Stimulated activated CD8-positive, alpha-beta memory T cell treated with anti-CD3 and anti-CD28 coated beads, Interleukin-15, amount 100 ng/mL, for 24 hours (primary cell): ENCODE measurements around the gene AMPH.

Source experiments
- DNase-seq: peaks from one replicate; pipeline ENCODE4 v3.0.0-alpha.2; 2020; ENCODE audit warnings: low read depth

The AMPH gene

DNA sequence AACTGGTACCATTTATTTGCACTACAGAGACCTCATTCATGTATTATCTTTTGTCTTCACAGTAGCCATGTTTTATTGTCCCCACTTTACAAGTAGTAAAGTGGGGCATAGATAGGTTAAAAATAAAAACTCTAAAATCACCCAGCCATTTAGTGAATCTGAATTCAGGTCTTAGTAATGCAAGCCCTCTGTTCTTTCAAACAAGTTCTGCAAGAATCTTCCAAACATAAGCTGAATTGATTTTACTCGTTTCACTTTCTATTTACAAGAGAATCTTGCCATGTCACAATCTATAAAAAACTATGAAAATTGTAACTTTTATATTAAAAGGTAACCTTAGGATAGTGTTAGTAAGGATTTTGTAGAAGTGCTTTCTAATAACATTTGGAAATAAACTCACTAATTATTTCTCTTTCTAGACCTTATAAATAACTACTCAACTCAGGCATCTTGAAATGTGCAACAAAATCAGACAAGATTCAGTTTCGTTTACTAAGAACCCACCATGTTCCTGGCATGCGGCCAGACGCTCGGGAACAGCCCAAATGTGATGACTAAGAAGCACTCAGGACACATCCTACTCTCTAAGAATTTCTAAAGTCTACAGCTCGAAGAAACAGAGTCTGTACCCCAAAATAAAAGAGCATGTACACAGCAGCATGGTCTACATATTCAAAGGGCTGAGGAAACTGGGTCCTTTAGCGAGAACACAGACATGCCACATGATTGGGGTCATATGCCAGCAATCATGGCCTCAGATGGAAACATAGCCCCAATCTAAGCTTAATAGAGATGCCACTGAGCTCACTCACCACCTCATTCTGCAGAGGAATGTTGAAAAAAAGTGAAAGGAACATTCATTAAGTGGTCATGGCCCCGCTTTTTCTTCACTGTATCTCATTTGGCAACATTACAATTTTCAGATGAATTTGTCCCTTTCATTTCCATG lies 167.6 kb downstream of the AMPH start:
- peak; percentile 50 for DNase-seq

DNA sequence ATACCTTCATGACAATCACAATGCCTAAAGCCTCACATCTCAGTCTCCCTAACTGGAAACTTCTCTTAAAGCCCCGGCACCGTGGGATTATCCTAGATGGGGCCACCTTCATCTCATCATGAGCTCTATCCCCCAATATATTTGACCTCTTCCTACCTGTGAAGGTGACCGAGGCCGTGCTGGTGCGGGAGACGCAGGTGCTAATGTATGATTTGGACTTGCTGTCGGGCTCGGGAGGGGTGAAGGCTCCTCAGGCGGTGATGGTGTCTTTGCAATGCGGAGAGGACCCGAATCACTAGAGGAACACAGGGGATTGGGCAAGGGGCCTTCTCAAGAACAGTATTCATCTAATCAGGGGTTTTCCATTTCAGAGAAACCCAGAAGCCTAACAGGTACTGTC lies 168.4 kb downstream of the AMPH start:
- DNase-seq, result no peak

DNA sequence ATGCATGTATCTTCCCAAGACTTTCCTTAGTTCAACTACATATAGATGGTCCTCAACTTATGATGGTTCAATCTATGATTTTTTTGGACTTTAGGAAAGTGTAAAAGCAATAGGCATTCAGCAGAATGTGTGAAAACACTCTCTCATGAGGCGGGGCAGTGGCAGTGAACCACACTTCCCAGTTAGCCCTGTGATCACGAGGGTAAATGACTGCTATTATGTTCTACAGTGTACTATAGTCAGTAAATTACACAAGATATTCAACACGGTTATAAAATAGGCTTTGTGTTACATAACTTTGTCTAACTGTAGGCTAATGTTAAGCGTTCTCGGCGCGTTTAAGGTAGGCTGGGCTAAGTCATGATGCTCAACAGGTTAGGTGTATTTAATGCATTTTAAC lies 169.3 kb downstream of the AMPH start:
- DNase-seq, result no peak

DNA sequence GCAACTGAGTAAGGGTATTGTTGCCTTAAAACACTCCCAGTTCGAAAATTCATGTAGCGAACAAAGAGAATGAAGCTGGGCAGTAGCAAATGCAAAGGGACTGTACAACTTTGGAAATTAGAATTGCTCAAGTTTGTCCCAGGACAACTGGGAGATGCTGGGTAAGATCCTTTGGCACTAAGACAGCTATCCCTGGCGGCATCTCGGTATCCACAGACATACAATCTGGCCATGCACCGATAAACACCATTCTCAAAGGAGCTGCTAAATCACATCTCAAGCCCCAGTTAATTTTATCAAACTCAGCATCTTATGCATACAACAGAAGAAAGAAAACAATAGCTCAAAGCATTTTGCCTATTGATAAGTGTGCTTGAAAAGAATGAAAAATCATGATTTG lies 177.3 kb downstream of the AMPH start:
- DNase-seq, result no peak

DNA sequence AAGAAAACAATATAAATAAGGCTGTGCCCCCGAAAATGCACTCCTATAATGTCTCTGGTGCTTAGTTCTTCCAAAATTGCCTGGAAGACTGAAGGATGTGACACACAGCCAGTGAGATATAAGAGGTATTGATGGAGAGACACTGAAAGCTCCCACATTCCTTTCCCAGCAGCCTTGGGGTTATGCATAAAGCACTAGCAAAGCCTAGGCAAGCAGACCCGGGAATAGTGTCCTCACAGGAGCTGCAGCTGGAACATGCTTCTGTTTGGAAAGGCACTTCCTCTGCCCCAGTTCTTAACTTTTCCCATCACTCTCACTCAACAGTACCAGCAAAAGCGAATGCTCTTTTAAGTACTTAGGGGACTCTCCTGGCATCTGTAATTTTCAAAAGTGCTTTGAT lies 178.0 kb downstream of the AMPH start:
- no peak for DNase-seq

DNA sequence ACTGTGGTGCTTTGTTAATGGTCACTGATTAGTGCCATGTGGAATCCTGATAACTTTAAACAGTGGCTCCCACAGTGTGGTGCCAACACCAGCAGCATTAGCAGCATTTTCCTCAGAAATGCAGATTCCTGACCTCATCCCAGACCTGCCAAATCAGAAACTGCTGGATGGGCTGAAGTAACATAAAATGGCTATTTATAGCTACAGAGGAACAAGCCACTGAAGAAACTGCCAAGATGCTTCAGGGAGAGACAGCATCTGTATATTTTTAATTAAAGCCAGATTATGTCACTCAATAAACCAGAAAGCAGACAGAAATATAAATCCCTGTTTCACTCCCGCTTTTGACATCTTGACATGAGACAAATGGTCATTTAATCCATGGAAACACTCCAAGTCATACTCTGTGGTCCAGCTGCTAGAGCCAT lies 178.5 kb downstream of the AMPH start:
- DNase-seq, result no peak

DNA sequence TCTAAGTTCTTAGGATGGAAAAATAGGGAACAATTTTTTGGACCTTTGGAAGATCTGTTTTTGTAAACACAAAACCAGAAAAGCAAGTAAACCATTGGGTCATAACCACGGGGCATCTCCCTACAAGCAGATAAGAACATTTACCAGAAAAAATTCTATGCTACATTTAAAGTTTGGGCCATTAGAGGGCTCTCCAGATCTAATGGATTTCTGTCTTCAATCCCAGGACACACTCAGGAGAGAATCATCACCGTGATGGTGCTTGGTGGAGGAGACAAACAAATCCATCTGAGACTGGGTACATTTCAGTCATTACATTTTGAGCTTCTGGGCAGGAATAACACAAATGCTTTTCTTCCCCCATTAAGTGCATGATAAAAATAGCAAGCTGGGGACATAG lies 179.3 kb downstream of the AMPH start:
- DNase-seq, result no peak

DNA sequence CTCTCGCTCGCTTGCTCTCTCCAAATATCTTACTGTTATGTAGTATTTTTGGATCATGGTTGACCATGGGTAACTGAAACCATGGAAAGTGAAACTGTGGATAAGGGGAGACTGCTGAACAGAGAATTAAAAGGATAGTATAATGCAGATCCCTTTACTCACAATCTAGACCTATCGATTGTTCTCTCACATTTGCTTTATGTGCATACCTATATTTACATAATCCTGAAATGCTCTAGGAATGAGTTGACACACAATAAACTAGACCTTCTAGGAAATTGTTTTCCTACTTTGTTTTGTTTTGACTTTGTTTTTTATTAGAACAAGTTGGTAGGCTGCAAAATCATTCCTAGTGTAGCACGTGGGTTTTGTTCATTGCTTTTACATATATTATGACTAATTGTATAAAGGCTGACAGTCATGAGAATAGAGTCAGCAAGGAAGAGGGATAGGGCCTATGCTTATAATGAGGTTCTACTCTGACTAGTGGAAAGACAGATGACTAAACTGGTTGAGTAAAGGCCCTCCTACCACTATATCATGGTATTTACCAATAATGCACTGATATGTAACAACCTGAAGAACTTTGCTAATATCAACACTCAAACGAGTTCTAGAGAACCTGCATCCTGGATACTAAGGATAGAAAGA lies 182.5 kb downstream of the AMPH start:
- no peak for DNase-seq

DNA sequence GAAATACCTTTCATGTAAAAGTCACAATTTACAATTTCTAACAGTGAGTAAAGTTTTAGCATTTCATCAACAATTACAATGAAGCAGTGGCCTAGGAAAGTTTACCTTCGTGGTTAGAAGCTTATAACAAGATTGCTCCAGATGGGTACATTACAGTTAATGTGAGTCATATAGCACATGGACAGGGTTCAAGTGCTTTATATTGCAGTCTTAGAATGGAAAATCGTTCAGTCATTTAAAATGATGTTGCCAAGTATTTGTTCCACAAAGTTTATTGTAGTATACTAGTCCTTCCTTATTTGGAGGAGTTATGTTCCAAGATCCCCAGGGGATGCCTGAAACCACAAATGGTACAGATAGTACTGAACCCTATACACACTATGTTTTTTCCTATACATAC lies 183.1 kb downstream of the AMPH start:
- DNase-seq, result no peak

DNA sequence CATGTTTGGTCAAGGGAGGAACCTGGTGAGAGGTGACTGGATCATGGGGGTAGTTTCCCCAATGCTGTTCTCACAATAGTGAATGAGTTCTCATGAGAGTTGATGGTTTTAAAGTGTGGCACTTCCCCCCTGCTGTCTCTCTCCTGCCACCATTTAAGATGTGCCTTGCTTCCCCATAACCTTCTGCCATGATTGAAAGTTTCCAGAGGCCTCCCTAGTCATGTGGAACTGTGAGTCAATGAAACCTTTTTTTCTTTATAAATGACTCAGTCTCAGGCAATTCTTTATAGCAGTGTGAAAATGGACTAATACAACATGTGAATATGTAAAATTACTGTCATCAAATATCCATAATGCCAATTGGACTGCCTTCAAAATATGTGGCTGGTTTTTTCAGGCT lies 192.2 kb downstream of the AMPH start:
- DNase-seq, result no peak

DNA sequence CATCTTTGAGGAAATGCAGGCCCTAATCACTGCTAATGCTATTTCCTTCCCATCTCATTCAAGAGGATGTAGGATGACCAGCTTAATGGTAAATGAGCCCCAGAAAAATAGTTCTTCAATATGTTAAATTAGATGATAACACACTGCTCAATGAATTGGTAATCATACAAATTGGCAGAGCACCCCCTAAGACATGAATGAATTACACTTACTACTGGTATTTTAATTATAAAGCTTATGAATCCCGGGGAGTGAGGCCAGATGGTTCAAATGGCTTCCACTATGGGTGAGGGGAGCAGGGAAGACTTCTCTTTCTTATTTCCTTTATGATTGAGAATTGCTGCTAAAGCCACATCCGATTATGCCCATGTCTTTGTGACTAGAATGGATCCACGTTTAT lies 198.5 kb downstream of the AMPH start:
- DNase-seq, result no peak

DNA sequence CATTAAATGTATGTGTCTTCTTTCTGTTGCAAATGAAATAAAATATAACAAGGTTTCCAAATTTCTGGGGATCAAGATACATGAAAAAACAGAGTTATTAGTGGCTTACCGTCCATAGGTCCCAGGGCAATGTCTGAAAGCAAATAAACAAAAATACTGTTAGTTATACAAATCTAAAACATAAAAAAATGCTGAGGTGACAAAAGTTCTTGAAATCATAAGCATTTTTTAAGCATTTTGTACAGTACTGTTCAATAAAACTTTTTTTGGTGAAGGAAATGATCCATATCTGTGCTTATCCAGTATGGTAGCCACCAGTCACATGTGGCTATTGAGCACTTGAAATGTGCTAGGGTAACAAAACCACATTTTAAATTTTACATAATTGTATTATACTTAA lies 199.1 kb downstream of the AMPH start:
- no peak for DNase-seq

DNA sequence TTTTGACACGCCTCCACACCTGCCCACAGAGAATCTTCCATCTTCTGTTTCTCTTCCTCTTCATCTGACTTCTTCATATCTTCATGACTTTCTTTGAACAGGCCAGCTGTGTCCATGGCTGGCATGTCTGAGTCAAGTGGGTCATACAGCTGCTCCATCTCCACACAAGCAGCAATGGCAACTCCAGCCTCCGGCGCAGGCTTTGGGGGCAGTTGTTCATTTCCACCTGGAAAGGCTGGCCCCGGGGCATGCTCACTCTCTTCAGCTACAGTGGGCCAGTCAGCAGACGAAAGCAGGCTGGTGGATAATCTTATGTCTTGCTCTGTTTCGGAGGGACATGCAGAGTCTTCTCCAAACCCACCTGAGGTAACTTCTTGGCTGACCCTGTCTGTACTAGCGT lies 202.1 kb downstream of the AMPH start:
- no peak for DNase-seq

DNA sequence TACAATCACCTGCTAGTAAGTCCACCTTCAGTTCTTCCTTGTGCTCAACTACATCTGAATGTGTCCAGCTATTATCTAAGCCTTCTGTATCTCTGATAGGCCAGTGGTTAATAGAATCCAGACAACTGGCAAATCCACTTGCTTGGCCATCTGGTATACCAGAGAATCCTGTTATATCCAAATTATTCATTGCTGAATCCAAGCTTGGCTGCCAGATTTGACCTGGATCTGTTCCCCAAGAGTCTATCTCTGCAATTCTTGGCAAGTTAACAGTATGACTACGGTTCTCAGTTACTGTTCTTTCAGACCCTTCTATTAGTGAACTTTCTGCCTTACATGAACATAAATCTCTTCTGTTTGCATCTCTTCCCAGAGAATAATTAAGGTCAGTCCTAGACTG lies 203.1 kb downstream of the AMPH start:
- no peak for DNase-seq

DNA sequence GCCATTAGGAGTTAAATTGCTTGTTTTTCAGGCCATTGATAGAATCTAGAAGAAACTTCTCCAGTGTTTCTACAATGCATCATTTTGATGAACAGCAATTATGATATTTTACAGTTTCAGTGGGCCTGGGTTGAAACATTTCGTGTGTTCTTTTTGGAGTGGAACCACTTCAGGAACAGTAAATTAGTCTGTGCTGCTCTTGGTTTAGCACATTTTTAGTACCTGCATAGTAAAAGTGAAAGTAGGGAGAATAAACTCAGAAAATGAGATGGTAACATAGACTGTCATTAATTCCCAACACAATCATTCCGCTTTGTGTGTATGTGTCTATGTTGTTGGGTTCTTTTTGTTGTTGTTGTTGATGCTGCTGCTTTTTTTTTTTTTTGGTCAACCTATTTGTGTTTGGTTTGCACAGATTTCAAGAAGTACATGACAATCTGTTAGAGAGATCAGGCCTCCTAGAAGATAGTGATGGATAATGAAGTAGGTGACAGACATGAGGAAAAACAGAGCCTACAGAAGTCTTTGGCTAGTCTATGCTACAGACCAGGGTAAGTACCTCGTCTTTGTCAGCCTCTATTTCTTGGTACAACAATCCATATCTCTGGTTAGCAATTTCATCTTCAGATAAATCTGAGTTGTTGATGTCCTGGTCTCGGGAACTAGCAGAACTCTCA lies 203.8 kb downstream of the AMPH start:
- DNase-seq, result no peak

DNA sequence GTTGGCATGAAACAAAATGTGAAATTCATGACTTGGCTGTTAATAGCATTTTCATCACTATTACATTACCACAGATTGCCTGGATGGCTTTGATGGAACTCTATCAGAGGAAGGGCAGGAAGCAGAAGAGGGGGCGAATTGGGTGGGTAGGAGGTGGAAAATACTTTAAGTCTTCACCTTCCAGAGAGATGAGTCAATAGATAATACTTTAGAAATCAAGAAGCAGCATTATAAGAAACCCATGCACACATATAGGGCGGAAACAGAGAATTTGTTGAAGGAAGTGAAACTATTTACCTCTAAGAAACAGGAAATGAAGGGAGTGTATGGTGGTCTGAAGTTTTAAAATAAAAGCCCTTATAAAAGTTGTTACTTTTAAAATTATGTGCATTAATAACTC lies 205.7 kb downstream of the AMPH start:
- no peak for DNase-seq

DNA sequence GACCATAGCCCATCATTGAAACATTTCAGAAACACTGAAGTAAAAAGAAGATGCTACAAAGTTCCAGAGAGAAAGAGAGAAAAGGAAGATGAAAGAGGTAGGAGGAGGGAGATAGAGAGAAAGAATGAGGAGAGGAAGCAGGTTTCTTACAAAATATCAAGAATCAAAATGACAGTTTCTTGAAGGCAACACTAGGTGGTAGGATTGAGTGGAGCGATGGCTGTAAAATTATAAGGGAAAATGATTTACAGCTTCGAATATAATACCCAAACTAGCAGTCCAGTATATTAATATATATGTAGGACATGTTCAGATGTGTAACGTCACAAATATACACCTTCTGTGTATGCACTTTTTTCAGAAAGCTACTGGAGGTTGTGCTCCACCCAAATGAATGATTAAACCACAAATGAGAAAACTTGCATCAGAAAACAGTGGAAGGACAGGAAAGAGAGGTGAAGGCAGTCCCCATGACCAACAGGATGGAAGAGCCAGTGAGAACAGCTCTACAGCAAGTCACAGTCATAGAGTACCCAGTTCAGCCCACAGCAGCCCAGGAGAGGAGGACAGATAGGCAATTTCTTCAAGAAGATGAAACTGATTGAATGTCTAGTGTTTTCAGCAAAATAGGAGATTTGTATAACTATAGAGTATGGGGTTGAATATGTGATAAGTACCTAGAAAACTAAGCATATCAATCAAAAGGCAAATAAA lies 206.3 kb downstream of the AMPH start:
- DNase-seq, result no peak

DNA sequence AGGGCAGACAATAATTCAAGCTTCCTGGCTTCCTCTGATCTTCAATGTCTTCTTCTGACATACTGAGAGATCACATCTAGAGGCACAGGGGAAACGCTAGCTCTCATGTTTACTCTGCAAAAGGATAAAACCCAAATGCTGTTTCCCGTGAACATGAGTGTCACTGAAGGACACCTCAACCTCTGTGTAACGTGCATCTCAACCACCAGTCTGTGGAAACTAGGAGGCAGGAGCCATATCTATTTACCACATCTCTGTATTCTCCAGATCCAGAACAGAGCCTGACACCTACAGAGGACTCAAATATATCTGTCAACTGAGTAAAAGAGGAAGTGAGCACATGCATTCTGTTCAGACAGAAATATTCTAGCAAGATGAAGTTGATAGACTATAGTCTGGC lies 217.4 kb downstream of the AMPH start:
- no peak for DNase-seq

DNA sequence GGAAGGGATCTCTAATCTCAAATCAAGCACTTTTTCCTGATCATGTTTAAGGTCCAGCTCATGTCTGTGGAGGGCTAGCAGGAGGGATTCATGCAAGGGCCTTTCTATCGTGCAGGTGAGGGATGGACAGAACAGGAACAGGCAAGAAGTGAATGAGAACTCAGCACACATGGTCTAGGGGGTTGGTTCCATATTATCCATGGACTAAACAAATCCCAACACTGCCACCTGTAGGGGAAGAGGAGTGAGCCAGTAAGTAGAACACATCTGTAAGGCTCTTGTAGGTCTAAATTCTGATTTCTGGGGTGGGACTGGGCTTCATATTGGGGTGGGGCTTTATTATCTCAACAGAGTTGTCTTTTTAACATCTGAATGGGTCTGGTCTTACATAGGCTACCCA lies 219.8 kb downstream of the AMPH start:
- DNase-seq, result no peak

DNA sequence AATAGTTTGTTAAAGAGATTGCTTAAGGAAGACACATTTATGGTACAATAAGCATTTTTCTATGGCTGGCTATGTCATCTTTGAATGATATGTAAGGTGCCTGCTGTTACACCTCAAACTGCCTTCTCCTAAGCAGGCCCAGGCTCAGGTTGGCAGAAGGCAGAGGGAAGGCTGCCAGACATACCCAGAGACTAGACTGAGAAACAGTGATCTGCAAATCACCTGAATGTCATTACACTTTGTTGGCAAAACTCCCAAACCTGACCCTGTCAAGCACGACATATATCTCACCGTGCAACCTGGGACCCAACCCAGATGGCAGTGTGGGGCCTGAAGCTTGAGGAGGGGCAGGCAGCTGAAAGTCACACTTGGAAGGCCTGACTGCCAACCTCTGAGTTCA lies 221.1 kb downstream of the AMPH start:
- DNase-seq, result no peak

DNA sequence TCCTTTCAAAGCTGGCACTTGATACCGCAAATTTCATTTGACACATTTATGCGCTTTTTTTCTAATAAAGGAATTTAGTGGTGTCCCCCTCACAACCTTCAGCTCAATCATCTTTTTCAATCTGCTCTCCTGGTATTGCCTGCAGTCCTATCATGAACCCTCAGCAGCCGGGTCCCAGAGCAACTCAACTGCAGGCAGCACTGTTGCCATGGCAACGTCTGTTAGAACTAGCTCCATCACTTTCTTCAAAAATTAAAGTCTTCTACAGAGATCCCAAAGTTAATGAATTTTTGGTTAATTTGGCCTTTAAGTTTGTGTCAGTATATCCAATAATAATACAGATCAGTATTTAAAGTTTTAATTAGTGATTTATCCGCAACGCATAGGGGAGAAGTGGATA lies 221.6 kb downstream of the AMPH start:
- DNase-seq, result no peak

DNA sequence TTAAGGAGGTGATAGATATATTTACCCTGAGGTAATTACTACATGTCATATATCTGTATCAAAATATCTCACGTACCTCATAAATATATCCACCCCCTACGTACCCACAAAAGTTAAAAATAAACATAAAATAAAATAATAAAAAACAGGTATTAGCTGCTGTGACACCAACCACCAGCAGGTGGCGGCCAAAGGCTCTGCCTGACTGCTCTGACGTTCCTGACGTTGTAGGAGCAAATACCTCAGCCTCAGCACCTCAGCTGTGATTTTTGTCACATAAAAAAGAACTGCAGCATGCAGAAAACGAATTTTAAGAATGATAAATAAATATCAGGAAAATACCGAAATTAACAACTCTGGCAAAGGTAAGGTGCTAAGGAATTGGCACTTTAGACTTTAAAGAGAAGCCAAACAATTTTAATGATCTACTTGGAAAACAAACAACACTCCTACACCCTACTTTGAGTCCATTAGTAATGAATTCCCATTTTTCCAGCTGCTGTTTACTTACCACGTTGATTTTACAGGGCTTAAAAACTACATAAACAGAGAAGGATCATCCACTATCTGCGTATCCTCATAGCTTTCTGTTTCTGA lies 232.3 kb downstream of the AMPH start:
- peak; percentile 22 for DNase-seq
